ENCODE measurements around the gene HACD3.

HACD3 gene

GRCh38 chr15:65577129-65577996 lies 47.1 kb downstream of the HACD3 start:
- no peak for DNase-seq (ENCODE audit: extremely low read depth, low read depth)
- TF ChIP-seq CTCF (IDR thresholded peaks at IDR 0.05; ENCODE audit: low read depth, low read length, missing control alignments) = no peak
- no peak overlapping the region for H3K4me3 ChIP-seq (replicated peaks; ENCODE audit: low read depth, low read length)

GRCh38 chr15:65578904-65579728 lies 48.9 kb downstream of the HACD3 start:
- no peak for DNase-seq (ENCODE audit: extremely low read depth, low read depth)
- no peak for TF ChIP-seq CTCF (IDR thresholded peaks at IDR 0.05; ENCODE audit: low read depth, low read length, missing control alignments)
- H3K4me3 ChIP-seq (replicated peaks; ENCODE audit: low read depth, low read length) = no peak overlapping the region

GRCh38 chr15:65579762-65580161 lies 49.5 kb downstream of the HACD3 start:
- no peak overlapping the region for H3K4me3 ChIP-seq (replicated peaks; ENCODE audit: low read depth, low read length)
- no peak for TF ChIP-seq CTCF (IDR thresholded peaks at IDR 0.05; ENCODE audit: low read depth, low read length, missing control alignments)
- DNase-seq (ENCODE audit: extremely low read depth, low read depth) = no peak

GRCh38 chr15:65580287-65580686 lies 50.0 kb downstream of the HACD3 start:
- TF ChIP-seq CTCF (IDR thresholded peaks at IDR 0.05; ENCODE audit: low read depth, low read length, missing control alignments) = no peak
- no peak overlapping the region for H3K4me3 ChIP-seq (replicated peaks; ENCODE audit: low read depth, low read length)
- DNase-seq (ENCODE audit: extremely low read depth, low read depth) = no peak

- peak; percentile 56 for DNase-seq (ENCODE audit: extremely low read depth, low read depth)
- H3K4me3 ChIP-seq (replicated peaks; ENCODE audit: low read depth, low read length) = no peak overlapping the region
- no peak for TF ChIP-seq CTCF (IDR thresholded peaks at IDR 0.05; ENCODE audit: low read depth, low read length, missing control alignments)
These were observed 53.4 kb downstream of the HACD3 start for GRCh38 chr15:65583701-65584100.

- no peak for TF ChIP-seq CTCF (IDR thresholded peaks at IDR 0.05; ENCODE audit: low read depth, low read length, missing control alignments)
- H3K4me3 ChIP-seq (replicated peaks; ENCODE audit: low read depth, low read length) = no peak overlapping the region
These were observed 54.0 kb downstream of the HACD3 start for GRCh38 chr15:65584241-65584640.

More at GRCh38 chr15:65584241-65584640, 54.0 kb downstream of the HACD3 start:
- DNase-seq (ENCODE audit: extremely low read depth, low read depth) = no peak
